GM23338 (cell line): ENCODE data around the gene GALNT11. TPM values are rescaled to one million over a fixed set of nuclear protein-coding genes. Genes with fewer than 3 reads are reported as not detected.

ENCODE experiments used
- ATAC-seq: fragments of 200-7000 bp; cut with Tn5 transposase; 3 replicates; pipeline ENCODE4 v1.9.1; 2020
- DNase-seq: peaks from one replicate; pipeline ENCODE4 v3.0.0-alpha.2; 2015; ENCODE audit warnings: low spot score
- H2AFZ ChIP-seq: fragments of 200-600 bp; sonication (generic); 2 replicates; pipeline ENCODE4 v1.8.0; 2016; ENCODE audit warnings: antibody characterized with exemption, mild to moderate bottlenecking, moderate library complexity
- H3F3A ChIP-seq: fragments of 200-600 bp; sonication (generic); replicated peaks from 2 replicates; pipeline ENCODE4 v1.8.0; 2017; ENCODE audit warnings: antibody characterized with exemption, mixed run types, low read depth
- H3K27ac ChIP-seq: fragments of 200-600 bp; sonication (generic); 2 replicates; pipeline ENCODE4 v1.6.1; 2016; ENCODE audit warnings: low read depth
- H3K27me3 ChIP-seq: fragments of 200-600 bp; sonication (generic); 2 replicates; pipeline ENCODE4 v1.8.0; 2016; ENCODE audit warnings: mild to moderate bottlenecking, mixed run types, moderate library complexity; ENCODE audit not compliant: insufficient read depth
- H3K36me3 ChIP-seq: fragments of 200-600 bp; sonication (generic); 2 replicates; pipeline ENCODE4 v1.8.0; 2016; ENCODE audit warnings: mild to moderate bottlenecking; ENCODE audit not compliant: insufficient read depth
- H3K4me1 ChIP-seq: fragments of 200-600 bp; sonication (generic); 2 replicates; pipeline ENCODE4 v1.8.0; 2016; ENCODE audit warnings: mild to moderate bottlenecking, moderate library complexity; ENCODE audit not compliant: insufficient read depth
- H3K4me2 ChIP-seq: fragments of 200-600 bp; sonication (generic); 2 replicates; pipeline ENCODE4 v1.7.1; 2017; ENCODE audit warnings: mixed run types
- H3K4me3 ChIP-seq: fragments of 200-600 bp; sonication (generic); 2 replicates; pipeline ENCODE4 v1.6.1; 2016; ENCODE audit warnings: mixed run types
- H3K79me2 ChIP-seq: fragments of 200-600 bp; sonication (generic); replicated peaks from 2 replicates; pipeline ENCODE4 v1.8.0; 2017; ENCODE audit warnings: mild to moderate bottlenecking; ENCODE audit not compliant: insufficient read depth
- H3K9me2 ChIP-seq: fragments of 200-600 bp; sonication (generic); 2 replicates; pipeline ENCODE4 v1.8.0; 2017; ENCODE audit not compliant: insufficient read depth
- H4K20me1 ChIP-seq: fragments of 200-600 bp; sonication (generic); replicated peaks from 2 replicates; pipeline ENCODE4 v1.8.0; 2017; ENCODE audit warnings: mild to moderate bottlenecking; ENCODE audit not compliant: insufficient read depth
- H3K27ac Mint-ChIP-seq: 2 replicates; pipeline ENCODE4 v1.8.0; 2020; ENCODE audit warnings: inconsistent platforms, mild to moderate bottlenecking, moderate library complexity, mixed read lengths
- H3K27me3 Mint-ChIP-seq: 3 replicates; pipeline ENCODE4 v1.8.0; 2022; ENCODE audit warnings: low read depth, mild to moderate bottlenecking, moderate library complexity, mixed read lengths, inconsistent platforms; ENCODE audit not compliant: insufficient read depth, poor library complexity
- H3K36me3 Mint-ChIP-seq: 3 replicates; pipeline ENCODE4 v1.8.0; 2021; ENCODE audit warnings: low read depth, mild to moderate bottlenecking, inconsistent platforms, moderate library complexity, mixed read lengths
- H3K4me1 Mint-ChIP-seq: 3 replicates; pipeline ENCODE4 v1.8.0; 2020; ENCODE audit warnings: mild to moderate bottlenecking, inconsistent platforms, mixed read lengths
- H3K4me3 Mint-ChIP-seq: 3 replicates; pipeline ENCODE4 v1.8.0; 2021; ENCODE audit warnings: moderate library complexity, mild to moderate bottlenecking, inconsistent platforms, mixed read lengths
- H3K9me3 Mint-ChIP-seq: 3 replicates; pipeline ENCODE4 v1.8.0; 2020; ENCODE audit warnings: moderate library complexity, mild to moderate bottlenecking, inconsistent platforms, mixed read lengths
- EZH2 ChIP-seq: fragments of 200-600 bp; sonication (generic); IDR thresholded peaks from one replicate; pipeline ENCODE4 v1.8.0; 2017; ENCODE audit warnings: antibody characterized with exemption, mild to moderate bottlenecking, low read depth; ENCODE audit not compliant: unreplicated experiment
- JUNB ChIP-seq: IDR thresholded peaks from one replicate; pipeline ENCODE4 v1.6.1; 2016; ENCODE audit warnings: antibody characterized with exemption; ENCODE audit not compliant: unreplicated experiment
- POLR2AphosphoS5 ChIP-seq: IDR thresholded peaks from 2 replicates; pipeline ENCODE4 v1.6.1; 2016; ENCODE audit warnings: antibody characterized with exemption, low read depth
- REST ChIP-seq: IDR thresholded peaks from one replicate; pipeline ENCODE4 v1.6.1; 2018; ENCODE audit warnings: antibody characterized with exemption; ENCODE audit not compliant: unreplicated experiment
- STAT1 ChIP-seq: IDR thresholded peaks from one replicate; pipeline ENCODE4 v1.6.1; 2016; ENCODE audit warnings: antibody characterized with exemption; ENCODE audit not compliant: unreplicated experiment
- ZNF114 ChIP-seq: fragments of 250-450 bp; sonication (Bioruptor Pico); IDR thresholded peaks from 2 replicates; pipeline ENCODE4 v1.5.0; 2020; ENCODE audit warnings: mild to moderate bottlenecking, moderate library complexity
- ZNF331 ChIP-seq: fragments of 250-450 bp; sonication (Bioruptor Pico); IDR thresholded peaks from 2 replicates; pipeline ENCODE4 v1.5.0; 2020; ENCODE audit warnings: low read depth, mild to moderate bottlenecking, moderate library complexity
- polyA plus RNA-seq: library from polyadenylated mRNA; unstranded; fragments of >200 nt; fragmentation: Nextera tagmentation; extraction: Ambion mirVana; gene quantifications from 2 replicates; pipeline ENCODE4 v1.2.1, GENCODE V29; 2016
- total RNA-seq: library from RNA; depleted of rRNA; stranded (reverse); fragments of >200 nt; shearing (Covaris generic); gene quantifications from 2 replicates; pipeline ENCODE4 v1.2.3, GENCODE V29; 2014

GALNT11 gene
- total and polyA plus RNA-seq, 2 experiments from 2014 or later: 16.1 to 33.6 TPM

- Mint-ChIP-seq H3K4me1 (no peaks in the 10 kb centered on the region), H3K27ac (no peak overlapping the region), H3K27me3 (peaks cover 2% of the 10 kb centered on the region), H3K4me3 (no peak overlapping the region), H3K9me3 (no peaks in the 10 kb centered on the region), H3K36me3 (peaks cover 54% of the 10 kb centered on the region)
- no peak overlapping the region for H3K27ac ChIP-seq
- no peak for ATAC-seq
- H3K36me3 ChIP-seq: peaks cover 12% of the 10 kb centered on the region
- H4K20me1 ChIP-seq: peaks cover 6% of the 10 kb centered on the region; the same call in 1 of the 2 replicates
- no peaks in the 10 kb centered on the region for H3K9me2 ChIP-seq
- no peaks in the 10 kb centered on the region for H3K4me1 ChIP-seq
- H2AFZ ChIP-seq: no peak overlapping the region
- H3K4me3 ChIP-seq: no peak overlapping the region
- H3F3A ChIP-seq: no peaks in the 10 kb centered on the region
- H3K27me3 ChIP-seq: no peaks in the 10 kb centered on the region
- no peak for TF ChIP-seq STAT1
- no peak for TF ChIP-seq REST
- no peak for TF ChIP-seq POLR2AphosphoS5
- DNase-seq: no peak
- H3K79me2 ChIP-seq: no peaks in the 10 kb centered on the region
- no peak overlapping the region for H3K4me2 ChIP-seq
Observed at GRCh38 chr7:152149363-152149762, 123.9 kb downstream of the GALNT11 start.

- Mint-ChIP-seq H3K9me3 (no peaks in the 10 kb centered on the region), H3K4me3 (no peak overlapping the region), H3K27me3 (peaks cover 2% of the 10 kb centered on the region), H3K36me3 (peaks cover 46% of the 10 kb centered on the region), H3K4me1 (no peaks in the 10 kb centered on the region), H3K27ac (no peak overlapping the region)
- no peaks in the 10 kb centered on the region for H3F3A ChIP-seq
- peaks cover 24% of the 10 kb centered on the region for H3K36me3 ChIP-seq
- H3K79me2 ChIP-seq: no peaks in the 10 kb centered on the region
- no peak overlapping the region for H3K27ac ChIP-seq
- H3K9me2 ChIP-seq: no peaks in the 10 kb centered on the region
- H2AFZ ChIP-seq: no peak overlapping the region
- no peaks in the 10 kb centered on the region for H3K4me1 ChIP-seq
- H3K4me2 ChIP-seq: no peak overlapping the region
- DNase-seq: no peak
- H4K20me1 ChIP-seq: peaks cover 6% of the 10 kb centered on the region; the same call in 1 of the 2 replicates
- no peak for ATAC-seq
- H3K4me3 ChIP-seq: no peak overlapping the region
- TF ChIP-seq REST (no peak), ZNF114 (CRISPR knock-in tag) (no peak), ZNF331 (CRISPR knock-in tag) (no peak), EZH2 (no peak), JUNB (no peak)
- H3K27me3 ChIP-seq: no peaks in the 10 kb centered on the region
Observed at GRCh38 chr7:152152267-152152666, 126.8 kb downstream of the GALNT11 start.
